Brain microvascular endothelial cell (primary cell): Measurements from ENCODE around the gene ORC3.
A peak's percentile ranks its signal among the peaks of the same experiment; 100 is the strongest.
"Not testable (repeated sequence)": the region's sequence is repeated elsewhere in the genome, so short reads cannot be mapped to it uniquely, and the experiment has no call there.

Experiments used
- DNase-seq: peaks from one replicate; pipeline ENCODE4 v3.0.0-alpha.2; 2020
- H3K27ac ChIP-seq: fragments of 250-450 bp; sonication (Bioruptor Pico); 2 replicates; pipeline ENCODE4 v1.5.1; 2020; ENCODE audit warnings: mild to moderate bottlenecking, moderate library complexity
- H3K27me3 ChIP-seq: fragments of 250-450 bp; sonication (Bioruptor Pico); replicated peaks from 2 replicates; pipeline ENCODE4 v1.5.1; 2020; ENCODE audit warnings: mild to moderate bottlenecking
- H3K36me3 ChIP-seq: fragments of 250-450 bp; sonication (Bioruptor Pico); replicated peaks from 2 replicates; pipeline ENCODE4 v1.5.1; 2020; ENCODE audit warnings: mild to moderate bottlenecking
- H3K4me3 ChIP-seq: 2 replicates; pipeline ENCODE4 v1.5.1; 2011; ENCODE audit warnings: low read depth, mild to moderate bottlenecking, control low read depth, low read length, moderate library complexity
- CTCF ChIP-seq: IDR thresholded peaks from 2 replicates; pipeline ENCODE4 v1.5.1; 2011; ENCODE audit warnings: low read depth, mild to moderate bottlenecking, moderate library complexity, low read length, control low read depth, inconsistent platforms; ENCODE audit errors: missing control alignments
- in situ Hi-C: cut with HindIII; loops from 2 replicates; pipeline ENCODE4 v1.10.0; 2017; ENCODE audit warnings: low sequenced_read_pairs, low pct_ligation_motif_present

Gene ORC3

DNA sequence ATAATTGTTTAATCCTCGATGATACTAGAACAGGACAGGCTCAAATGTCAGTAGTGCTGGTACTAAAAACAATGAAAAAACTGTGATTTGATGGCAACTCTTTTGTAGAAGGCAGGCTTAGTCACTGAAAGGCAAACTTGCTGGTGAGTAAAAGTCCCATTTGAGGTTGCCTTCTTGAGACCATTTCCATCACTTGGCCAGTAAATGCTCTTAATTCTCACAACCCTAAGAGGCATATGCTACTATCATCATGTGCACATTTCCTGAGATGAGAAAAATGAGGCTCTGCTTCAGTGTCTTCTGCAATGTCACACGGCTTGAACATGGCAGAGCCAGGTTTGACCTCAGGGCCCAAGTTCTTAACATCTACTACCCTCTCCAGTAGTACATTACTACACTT is 102.2 kb downstream of the ORC3 start:
- in situ Hi-C loops, result no loop called here
- H3K27ac ChIP-seq, result no peak overlapping the region
- no peak for TF ChIP-seq CTCF

GRCh38 chr6:87696817-87697216 is 106.9 kb downstream of the ORC3 start:
- H3K27me3 ChIP-seq, H3K4me3 ChIP-seq, DNase-seq, H3K36me3 ChIP-seq, H3K27ac ChIP-seq, in situ Hi-C loops: not testable (repeated sequence)

More for the DNA sequence above, 102.2 kb downstream of the ORC3 start:
- no peaks in the 10 kb centered on the region for H3K36me3 ChIP-seq
- no peak overlapping the region for H3K4me3 ChIP-seq
- H3K27me3 ChIP-seq, result no peaks in the 10 kb centered on the region
- no peak for DNase-seq

DNA sequence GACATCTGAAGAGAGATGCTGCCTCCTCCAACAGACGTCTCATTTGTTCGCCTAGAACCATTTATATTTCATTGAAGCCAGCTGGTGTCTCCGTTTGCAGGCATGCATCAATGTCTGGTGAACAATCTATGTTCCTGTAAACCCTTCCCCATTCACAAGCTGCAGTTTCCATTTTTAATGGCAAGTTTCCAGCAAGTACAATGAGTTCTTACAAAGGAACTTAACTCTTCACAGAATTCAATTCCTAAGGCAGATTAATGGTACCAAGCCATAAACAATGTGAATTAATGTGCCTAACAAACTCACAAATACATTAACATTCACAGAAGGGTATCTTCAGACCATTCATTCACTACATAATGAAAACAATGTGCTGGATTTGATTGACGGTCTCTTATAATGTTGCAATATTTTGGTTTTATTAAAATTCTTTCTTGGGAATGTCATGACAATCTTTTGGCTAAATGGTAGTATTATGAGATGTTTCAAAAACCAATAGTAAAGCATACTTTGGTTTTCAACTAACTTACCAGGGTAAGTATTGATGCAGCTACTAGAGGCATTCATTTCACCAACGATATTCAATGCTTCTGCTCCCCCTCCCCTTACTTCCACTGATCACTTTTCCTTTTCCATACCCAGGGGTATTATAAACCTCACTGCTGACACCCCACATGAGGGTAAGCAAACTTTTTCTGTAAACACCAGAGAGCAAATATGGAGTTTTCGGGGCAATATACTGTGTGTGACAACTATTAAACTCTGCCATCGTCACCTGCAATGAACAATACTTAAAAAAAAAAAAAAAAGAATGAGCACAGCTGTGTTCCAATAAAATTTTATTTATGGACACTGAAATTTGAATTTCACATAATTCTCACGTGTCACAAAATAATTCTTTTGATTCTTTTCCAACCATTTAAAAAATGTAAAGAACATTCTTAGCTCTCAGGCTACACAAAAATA is 107.9 kb downstream of the ORC3 start:
- H3K27ac ChIP-seq, result peak overlapping the region; percentile 22

DNA sequence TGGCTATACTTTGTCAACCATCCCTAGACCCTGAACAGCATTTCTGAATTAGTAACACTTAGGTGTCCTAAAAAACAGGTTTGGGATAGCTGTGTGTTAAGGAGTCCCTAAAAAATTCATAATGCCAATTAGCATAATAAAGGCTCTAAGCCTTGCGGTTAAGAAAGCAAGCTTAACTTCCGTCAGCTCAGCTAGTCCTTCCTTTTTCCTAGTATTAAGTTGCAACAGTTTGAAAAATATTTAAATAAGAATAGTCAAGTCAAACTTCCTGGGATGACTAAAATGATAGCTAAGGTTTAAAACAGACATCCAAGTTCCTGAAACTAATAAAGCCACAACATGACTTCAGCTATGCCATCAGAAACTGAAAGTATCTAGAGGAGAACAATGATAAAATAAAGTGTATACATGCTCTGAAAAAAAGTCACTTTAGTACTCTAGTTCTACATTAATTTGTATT is 108.6 kb downstream of the ORC3 start:
- no peak for TF ChIP-seq CTCF
- H3K4me3 ChIP-seq, result peak overlapping the region; percentile 90
- H3K27me3 ChIP-seq, result no peaks in the 10 kb centered on the region
- in situ Hi-C loops, result no loop called here
- DNase-seq, result no peak
- H3K36me3 ChIP-seq, result no peaks in the 10 kb centered on the region
- peak overlapping the region; percentile 22 for H3K27ac ChIP-seq

More for the DNA sequence above, 107.9 kb downstream of the ORC3 start:
- peak overlapping the region; percentile 90 for H3K4me3 ChIP-seq
- H3K27me3 ChIP-seq, result no peaks in the 10 kb centered on the region
- TF ChIP-seq CTCF, result no peak
- peak; percentile 67 for DNase-seq
- in situ Hi-C loops, result no loop called here
- H3K36me3 ChIP-seq, result no peaks in the 10 kb centered on the region

- DNase-seq, result no peak
- TF ChIP-seq CTCF, result no peak
- Histone ChIP-seq H3K4me3 (peak overlapping the region; percentile 90), H3K27me3 (no peaks in the 10 kb centered on the region), H3K36me3 (no peaks in the 10 kb centered on the region), H3K27ac (no peak overlapping the region)
- in situ Hi-C loops, result no loop called here
Observed at GRCh38 chr6:87699576-87699975, 109.6 kb downstream of the ORC3 start.
